Endothelial cell of umbilical vein (primary cell): ENCODE results near the gene UBASH3B. TPM values are rescaled to one million over a fixed set of nuclear protein-coding genes. Genes with fewer than 3 reads are reported as not detected.

Experiments
- BruUV-seq: library from RNA; stranded (reverse); fragments of 400-500 nt; replicated peaks from 2 replicates; lab custom pipeline; 2021; lab: Mats Ljungman, UMichigan
- CTCF ChIA-PET: fragments of 300-600, 350-600 bp; sonication (Branson Sonifier 250); formaldehyde crosslinking; loops from one replicate; lab custom pipeline; 2021; ENCODE audit warnings: antibody characterized with exemption, inconsistent platforms; lab: Charles Lee
- POLR2A ChIA-PET: fragments of 300-600, 350-600 bp; sonication (Branson Sonifier 250); formaldehyde crosslinking; loops from one replicate; lab custom pipeline; 2021; ENCODE audit warnings: antibody characterized with exemption, inconsistent platforms; lab: Charles Lee
- DNase-seq: peaks from one replicate; pipeline ENCODE4 v3.0.0-alpha.2; 2011; ENCODE audit warnings: low read depth, low spot score
- FAIRE-seq: peaks from 2 replicates; lab custom pipeline; 2011; peaks lifted over from hg19 to GRCh38; lab: Jason Lieb, UNC
- H2AFZ ChIP-seq: 2 replicates; pipeline ENCODE4 v1.6.0; 2012; ENCODE audit warnings: low read depth, low read length, control low read depth, inconsistent platforms
- H3K27ac ChIP-seq: 2 replicates; pipeline ENCODE4 v1.5.1; 2011; ENCODE audit warnings: low read depth, mild to moderate bottlenecking, control low read depth, low read length, moderate library complexity; ENCODE audit not compliant: insufficient read depth
- H3K27me3 ChIP-seq, 2 experiments: 2 replicates each; pipeline versions ENCODE4 v1.6.0 to v1.6.1; 2011; ENCODE audit warnings: low read length in 2 of 2, mixed read lengths in 1 of 2; ENCODE audit not compliant: control insufficient read depth in 2 of 2, insufficient read depth in 2 of 2
- H3K36me3 ChIP-seq, 2 experiments: 2 replicates in 1 of 2; 3 replicates in 1 of 2; pipeline ENCODE4 v1.5.1; 2011; ENCODE audit warnings: low read length in 2 of 2, mild to moderate bottlenecking in 1 of 2, moderate library complexity in 1 of 2; ENCODE audit not compliant: control insufficient read depth in 2 of 2, insufficient read depth in 2 of 2; ENCODE audit errors: extremely low read depth in 1 of 2
- H3K4me1 ChIP-seq: 3 replicates; pipeline ENCODE4 v1.5.1; 2011; ENCODE audit warnings: mild to moderate bottlenecking, low read length; ENCODE audit not compliant: control insufficient read depth, insufficient read depth; ENCODE audit errors: extremely low read depth
- H3K4me2 ChIP-seq: 2 replicates; pipeline ENCODE4 v1.6.1; 2011; ENCODE audit warnings: low read length, control low read depth, mixed read lengths; ENCODE audit not compliant: insufficient read depth
- H3K4me3 ChIP-seq, 3 experiments: fragments of 200-600 bp in 1 of 3; sonication (generic), shearing (Covaris generic) in 1 of 3; replicated peaks in 1 of 3; 2 replicates each; pipeline ENCODE4 v1.5.1; 2011 to 2016; ENCODE audit warnings: control low read depth in 3 of 3, low read length in 3 of 3, mild to moderate bottlenecking in 2 of 3, inconsistent platforms in 1 of 3, low read depth in 1 of 3, moderate library complexity in 1 of 3; ENCODE audit not compliant: insufficient read depth in 1 of 3
- H3K79me2 ChIP-seq: 2 replicates; pipeline ENCODE4 v1.6.0; 2012; ENCODE audit warnings: low read length, inconsistent platforms; ENCODE audit not compliant: control insufficient read depth, insufficient read depth
- H3K9ac ChIP-seq: replicated peaks from 2 replicates; pipeline ENCODE3; 2011; ENCODE audit warnings: low read length, control low read depth; ENCODE audit not compliant: insufficient read depth; ENCODE audit errors: extremely low read depth
- H3K9me1 ChIP-seq: replicated peaks from 3 replicates; pipeline ENCODE4 v1.6.0; 2011; ENCODE audit warnings: mild to moderate bottlenecking, low read length; ENCODE audit not compliant: control insufficient read depth, insufficient read depth; ENCODE audit errors: extremely low read depth
- H3K9me3 ChIP-seq: replicated peaks from 2 replicates; pipeline ENCODE4 v1.5.1; 2012; ENCODE audit warnings: low read length, inconsistent platforms; ENCODE audit not compliant: control insufficient read depth, insufficient read depth
- H4K20me1 ChIP-seq: replicated peaks from 2 replicates; pipeline ENCODE3; 2011; ENCODE audit warnings: mild to moderate bottlenecking, low read length; ENCODE audit not compliant: control insufficient read depth, insufficient read depth; ENCODE audit errors: extremely low read depth
- CTCF ChIP-seq, 2 donors: IDR thresholded peaks; 1 replicate in 1 of 2; 2 replicates in 1 of 2; pipeline ENCODE4 v1.5.1; 2011; ENCODE audit warnings: low read length in 2 of 2, mild to moderate bottlenecking in 2 of 2, moderate library complexity in 2 of 2, control low read depth in 1 of 2, inconsistent platforms in 1 of 2, low read depth in 1 of 2; ENCODE audit not compliant: insufficient read depth in 1 of 2; ENCODE audit errors: extremely low read depth in 1 of 2
- EZH2 ChIP-seq: IDR thresholded peaks from 2 replicates; pipeline ENCODE4 v1.6.1; 2012; ENCODE audit warnings: borderline replicate concordance, low read depth, mild to moderate bottlenecking, moderate library complexity, low read length, inconsistent platforms; ENCODE audit not compliant: severe bottlenecking
- FOS ChIP-seq: IDR thresholded peaks from 2 replicates; pipeline ENCODE4 v1.6.1; 2011; ENCODE audit warnings: mild to moderate bottlenecking, low read length, moderate library complexity, borderline replicate concordance; ENCODE audit not compliant: insufficient read depth
- GATA2 ChIP-seq: IDR thresholded peaks from 2 replicates; pipeline ENCODE4 v1.7.0; 2011; ENCODE audit warnings: low read depth, mild to moderate bottlenecking, moderate library complexity, mixed read lengths, low read length; ENCODE audit not compliant: insufficient read length, insufficient read depth
- JUN ChIP-seq: IDR thresholded peaks from 2 replicates; pipeline ENCODE4 v1.6.1; 2011; ENCODE audit warnings: borderline replicate concordance, low read depth; ENCODE audit not compliant: insufficient read length, insufficient read depth
- MAX ChIP-seq: IDR thresholded peaks from 2 replicates; pipeline ENCODE4 v1.6.1; 2011; ENCODE audit not compliant: insufficient read depth, insufficient read length
- MYC ChIP-seq: IDR thresholded peaks from one replicate; pipeline ENCODE4 v1.6.1; 2011; ENCODE audit warnings: mild to moderate bottlenecking, low read depth, low read length
- POLR2A ChIP-seq: IDR thresholded peaks from 2 replicates; pipeline ENCODE4 v1.6.1; 2012; ENCODE audit warnings: low read depth, mild to moderate bottlenecking, control low read depth, low read length
- POLR2AphosphoS5 ChIP-seq: IDR thresholded peaks from 2 replicates; pipeline ENCODE4 v1.6.1; 2012; ENCODE audit warnings: low read depth, mild to moderate bottlenecking, control low read depth, low read length, moderate library complexity; ENCODE audit not compliant: insufficient read depth
- dilution Hi-C: fragments of 300-500 bp; cut with MboI; formaldehyde crosslinking; loops from one replicate; pipeline ENCODE4 v1.15.0; 2019; ENCODE audit warnings: low sequenced_read_pairs; ENCODE audit not compliant: extremely low pct_ligation_motif_present
- intact Hi-C: fragments of 100-400 bp; cut with micrococcal nuclease; formaldehyde crosslinking; loops from one replicate; pipeline ENCODE4 v1.10.0; 2022
- polyA plus RNA-seq, 4 experiments: library from polyadenylated mRNA; depleted of rRNA in 3 of 4; stranded (reverse) in 3 of 4; unstranded in 1 of 4; fragments of >200 nt; gene quantifications; 2 replicates each; pipeline versions ENCODE4 v1.2.1 to v1.2.3, GENCODE V29; 2011 to 2012; ENCODE audit warnings: missing spikeins in 1 of 4
- total RNA-seq: library from RNA; stranded (reverse); gene quantifications from 2 replicates; pipeline ENCODE4 v1.2.3, GENCODE V29; 2021

The UBASH3B gene
- total and polyA plus RNA-seq, 2 donors (not counting 3 experiments of a cell fraction or from before 2014, with no cell fraction given) = 23.7 to 38.1 TPM

- CTCF ChIA-PET = interaction anchor here (1.0 to 1.6 kb wide), 3 partner anchors 9 to 38 kb away, joined by 3 to 7 read pairs (median 6); no protein-coding TSS in a partner anchor
- dilution Hi-C loops = no loop called here
These were observed 94.5 kb downstream of the UBASH3B start for GRCh38 chr11:122750049-122750448.

More at GRCh38 chr11:122750049-122750448, 94.5 kb downstream of the UBASH3B start:
- no peaks in the 10 kb centered on the region for H3K79me2 ChIP-seq
- no peak overlapping the region for H3K9ac ChIP-seq
- FAIRE-seq = no peak
- POLR2A ChIA-PET = no interaction called here
- H3K27ac ChIP-seq = no peak overlapping the region
- no peak overlapping the region for H2AFZ ChIP-seq
- DNase-seq = no peak
- intact Hi-C loops = no loop called here
- TF ChIP-seq POLR2AphosphoS5 (no peak), GATA2 (no peak), MYC (no peak), CTCF (IDR thresholded peaks at IDR 0.05; ENCODE audit: extremely low read depth in 1 of 2, insufficient read depth in 1 of 2, low read depth in 1 of 2, low read length in 2 of 2) (no peak), MAX (no peak), POLR2A (no peak), FOS (no peak), JUN (no peak), EZH2 (no peak)
- no peaks in the 10 kb centered on the region for H4K20me1 ChIP-seq
- BruUV-seq = no TSS peak
- H3K4me3 ChIP-seq = no peak overlapping the region
- no peaks in the 10 kb centered on the region for H3K9me1 ChIP-seq
- H3K4me2 ChIP-seq = no peak overlapping the region
- no peaks in the 10 kb centered on the region for H3K36me3 ChIP-seq
- peaks cover 23% of the 10 kb centered on the region for H3K4me1 ChIP-seq
- H3K27me3 ChIP-seq = no peaks in the 10 kb centered on the region
- H3K9me3 ChIP-seq = no peaks in the 10 kb centered on the region
